Cerebellar nuclear complex (tissue), 1 donor: ENCODE results near the gene UBE2S.
"Not testable (repeated sequence)": the region's sequence is repeated elsewhere in the genome, so short reads cannot be mapped to it uniquely, and the experiment has no call there.

Experiments used
- DNase-seq, 2 experiments: peaks; one replicate each; lab custom pipeline; 2025; lab: John Stamatoyannopoulos, UW

The UBE2S gene

DNA sequence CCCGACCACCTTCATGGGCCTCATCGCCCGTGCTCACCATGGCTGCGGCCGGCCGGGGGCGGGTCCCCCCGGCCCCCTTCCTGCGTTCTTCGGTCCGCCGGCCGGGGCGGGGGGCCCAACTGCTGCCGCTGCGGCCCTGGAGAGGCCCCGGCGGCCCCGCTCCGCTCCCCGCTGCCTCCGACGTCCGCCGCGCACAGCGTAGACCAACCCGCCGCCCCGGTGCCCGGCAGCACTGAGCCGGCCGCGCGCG is at the start of gene UBE2S:
TSS of gene UBE2S (minus strand) at position 239 of the 250 bp plus-strand sequence. CDS start at position 40, 199 bp downstream.
- not testable (repeated sequence) for DNase-seq

DNA sequence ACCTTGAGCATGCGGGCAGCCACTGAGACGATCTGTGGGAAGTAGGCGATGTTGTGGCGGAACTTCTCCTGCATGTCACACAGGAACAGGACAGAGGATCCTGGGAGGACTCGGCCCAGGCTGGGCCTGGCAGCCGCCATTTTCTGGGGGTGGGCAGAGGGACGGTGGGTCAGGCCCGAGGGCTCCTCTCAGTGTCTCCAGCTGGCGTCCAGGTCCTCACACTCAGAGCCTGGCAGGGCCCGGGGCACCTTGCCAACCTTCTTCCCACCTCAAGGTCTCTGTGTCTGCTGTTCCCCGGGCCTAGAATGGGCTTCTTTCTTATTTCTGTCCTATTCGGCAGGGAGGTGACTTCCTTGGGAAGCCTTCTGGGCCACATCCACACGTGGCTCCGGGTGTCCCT is 48.8 kb upstream of the UBE2S start:
- no peak for DNase-seq

DNA sequence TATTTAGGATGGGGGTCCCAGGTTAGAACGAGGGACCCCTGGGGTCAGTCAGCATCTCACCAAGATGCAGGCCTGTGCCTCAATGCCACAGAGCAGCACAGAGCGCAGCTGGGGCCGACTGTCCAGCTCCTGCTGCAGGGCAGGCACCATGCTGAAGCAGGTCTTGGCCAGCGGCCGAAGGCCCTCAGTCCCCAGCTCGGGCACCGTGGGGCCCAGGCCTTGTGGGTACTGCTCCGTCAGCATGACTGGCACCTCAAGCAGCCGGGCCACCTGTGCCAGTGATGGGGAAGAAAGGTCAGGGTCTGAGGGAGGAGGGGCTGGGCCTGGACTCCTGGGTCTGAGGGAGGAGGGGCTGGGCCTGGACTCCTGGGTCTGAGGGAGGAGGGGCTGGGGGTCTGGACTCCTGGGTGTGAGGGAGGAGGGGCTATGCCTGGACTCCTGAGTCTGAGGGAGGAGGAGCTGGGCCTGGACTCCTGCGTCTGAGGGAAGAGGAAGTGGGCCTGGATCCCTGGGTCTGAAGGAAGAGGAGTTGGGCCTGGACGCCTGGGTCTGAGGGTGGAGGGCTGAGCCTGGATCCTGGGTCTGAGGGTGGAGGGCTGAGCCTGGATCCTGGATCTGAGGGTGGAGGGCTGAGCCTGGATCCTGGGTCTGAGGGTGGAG is 48.1 kb upstream of the UBE2S start:
- DNase-seq, result no peak

DNA sequence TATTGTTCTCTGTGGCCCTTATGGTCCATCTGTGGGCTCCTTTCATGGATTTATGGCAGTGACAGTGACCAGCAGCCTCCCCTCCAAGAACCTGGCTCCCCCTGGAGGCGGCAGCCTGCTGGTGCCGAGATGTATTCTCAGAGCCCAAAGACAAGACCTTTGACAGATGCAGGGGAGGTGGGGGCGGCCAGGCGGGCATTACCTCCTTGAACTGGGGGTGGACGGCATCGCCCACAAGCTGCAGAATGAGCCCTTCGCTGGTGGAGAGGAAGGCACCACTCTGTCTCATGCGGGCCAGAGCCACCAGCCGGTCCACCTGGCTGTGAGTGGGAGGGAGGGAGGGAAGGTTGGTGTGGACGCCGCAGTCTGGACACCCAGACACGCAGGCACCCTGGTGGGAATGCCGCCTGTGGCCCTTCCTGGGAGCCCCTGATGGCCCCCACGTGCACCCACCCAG is 47.2 kb upstream of the UBE2S start:
- DNase-seq, result no peak

DNA sequence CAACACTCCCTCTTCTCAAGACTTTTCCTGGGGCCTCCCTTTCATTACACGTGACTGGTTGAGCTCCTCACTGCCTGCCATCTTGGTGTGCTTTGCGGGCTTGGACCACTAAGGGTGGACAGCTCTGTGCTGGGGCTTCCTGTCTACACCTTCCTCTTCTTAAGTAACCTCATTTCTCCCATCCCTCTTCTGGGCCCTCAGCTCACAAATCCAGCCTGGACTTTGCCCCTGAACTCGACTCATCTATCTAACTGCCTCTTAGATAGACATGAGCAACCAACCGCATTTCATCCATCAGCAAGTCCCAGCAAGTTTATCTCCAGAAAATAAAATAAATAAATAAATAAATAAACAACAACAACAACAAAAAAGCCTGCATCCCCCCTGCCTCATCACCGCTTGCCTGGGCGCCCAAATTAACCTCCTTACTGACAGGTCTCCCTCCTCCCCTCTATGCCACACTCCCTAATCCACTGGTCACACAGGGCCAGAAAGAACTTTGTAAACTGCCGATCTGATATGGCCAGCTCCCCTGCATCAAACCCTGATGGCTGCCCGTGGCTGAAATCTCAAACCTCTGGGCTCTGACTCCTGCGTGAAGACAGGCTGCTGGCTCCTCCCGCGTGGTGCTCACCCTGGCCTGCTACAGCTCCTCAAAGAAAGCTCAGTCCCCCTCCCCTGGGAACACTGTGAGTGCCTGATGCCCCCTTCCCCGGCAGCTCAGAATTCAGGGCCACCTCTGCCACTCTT is 46.1 kb upstream of the UBE2S start:
- no peak for DNase-seq

DNA sequence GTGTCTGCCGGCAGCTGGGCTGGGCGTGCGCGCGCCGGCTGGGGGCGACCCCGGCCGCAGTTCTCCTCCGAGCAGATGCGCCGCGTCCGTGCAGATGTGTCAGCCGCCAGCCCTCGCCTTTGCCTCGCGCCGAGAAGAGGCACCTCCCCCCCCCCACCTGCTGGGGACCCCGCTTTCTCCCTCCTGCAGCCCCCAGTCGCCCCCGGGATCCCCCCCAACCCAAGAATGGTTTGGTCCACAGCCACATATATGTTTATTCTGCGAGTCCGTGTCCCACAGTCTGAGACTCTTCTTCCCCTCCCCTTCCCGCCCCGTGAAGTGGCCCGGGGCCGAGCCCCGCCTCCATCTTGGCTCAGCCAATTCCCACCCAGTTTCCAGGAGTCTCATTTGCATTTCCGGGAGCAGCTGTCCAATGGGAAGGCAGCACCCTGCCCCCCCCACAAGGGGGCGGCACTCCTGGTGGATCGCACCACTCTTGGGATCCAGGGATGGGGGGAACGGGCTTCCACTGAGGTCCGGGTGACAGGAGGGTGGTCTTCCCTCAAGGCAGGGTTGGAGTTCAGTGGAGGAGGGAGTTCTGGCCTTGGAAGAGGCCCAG is 45.3 kb upstream of the UBE2S start:
- peak; percentile 75 to 89 for DNase-seq

DNA sequence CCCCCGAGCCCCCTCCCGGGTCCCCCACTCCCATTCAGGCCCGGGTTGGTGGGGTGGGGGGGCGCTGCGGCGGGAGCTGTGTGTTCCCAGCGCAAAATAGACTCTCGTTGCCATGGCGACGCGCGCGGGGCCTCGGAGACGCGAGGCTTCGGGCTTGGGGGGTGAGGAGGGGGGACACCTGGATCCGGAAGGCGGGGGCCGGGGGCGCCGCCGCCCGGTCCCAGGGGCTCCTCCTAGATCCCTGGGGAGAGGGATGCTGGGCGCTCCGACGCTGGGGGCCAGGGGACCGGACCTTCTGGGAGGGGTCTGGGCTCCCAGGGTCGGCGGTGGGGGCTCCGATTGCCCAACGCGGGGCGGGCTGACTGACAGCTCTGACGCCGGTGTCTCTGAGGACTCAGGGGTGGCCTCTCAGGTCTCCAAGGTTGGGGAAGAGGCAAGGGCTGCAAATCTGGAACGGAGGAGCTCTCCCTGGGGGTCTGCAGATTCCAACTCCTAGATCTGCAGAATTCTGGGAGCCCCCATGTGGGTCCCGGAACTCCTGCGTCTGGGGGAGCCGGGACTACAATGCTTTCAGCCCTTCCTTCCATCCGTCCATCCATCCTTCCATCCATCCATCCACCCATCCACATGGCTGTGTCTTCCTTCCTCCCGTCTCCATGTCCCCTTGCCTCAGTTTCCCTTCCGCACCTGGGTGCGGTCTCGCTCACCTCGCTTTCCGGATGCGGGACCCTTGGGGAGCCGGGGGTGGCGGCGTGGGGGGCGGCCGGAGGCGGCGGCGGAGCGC is 44.6 kb upstream of the UBE2S start:
- no peak for DNase-seq

DNA sequence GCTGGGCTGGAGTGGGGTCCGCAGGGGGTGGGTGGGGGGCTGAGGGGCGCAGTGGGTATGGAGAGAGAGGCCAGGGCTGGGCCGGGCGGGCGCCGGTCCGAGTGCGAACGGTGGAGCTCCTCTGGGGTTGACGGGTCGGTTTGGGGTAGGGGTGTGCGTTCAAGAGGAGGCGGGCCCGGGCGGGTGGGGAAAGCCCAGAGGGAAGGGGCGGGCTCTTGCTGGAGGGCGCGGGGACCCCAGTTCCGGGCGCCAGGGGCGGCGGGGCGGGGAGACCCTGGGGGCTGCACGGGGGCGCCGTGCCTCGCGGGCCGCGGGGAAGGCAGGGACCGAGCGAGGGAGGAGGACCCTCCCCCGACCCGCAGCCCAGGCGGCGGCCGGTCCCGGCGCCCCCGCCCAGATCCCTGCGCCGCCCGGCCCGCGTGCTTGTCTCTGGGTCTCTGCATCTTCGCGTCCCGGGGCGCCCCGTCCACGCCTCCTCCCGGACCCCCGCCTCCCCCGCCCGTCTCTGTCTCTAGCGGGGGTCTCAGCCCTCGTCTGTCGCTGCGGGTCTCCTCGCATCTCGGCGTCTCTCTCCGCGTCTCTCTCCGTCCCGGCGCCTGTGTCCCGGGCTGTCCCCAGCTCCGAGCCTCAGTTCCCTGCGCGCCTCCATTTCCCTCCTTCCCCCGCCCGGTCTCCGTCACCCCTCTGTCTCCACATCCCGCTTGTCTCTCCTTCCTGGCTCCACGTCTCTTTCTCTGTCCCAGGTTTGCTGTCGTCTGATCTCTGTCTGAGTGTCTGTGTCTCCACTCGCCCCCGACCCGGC is 43.8 kb upstream of the UBE2S start:
- no peak for DNase-seq

DNA sequence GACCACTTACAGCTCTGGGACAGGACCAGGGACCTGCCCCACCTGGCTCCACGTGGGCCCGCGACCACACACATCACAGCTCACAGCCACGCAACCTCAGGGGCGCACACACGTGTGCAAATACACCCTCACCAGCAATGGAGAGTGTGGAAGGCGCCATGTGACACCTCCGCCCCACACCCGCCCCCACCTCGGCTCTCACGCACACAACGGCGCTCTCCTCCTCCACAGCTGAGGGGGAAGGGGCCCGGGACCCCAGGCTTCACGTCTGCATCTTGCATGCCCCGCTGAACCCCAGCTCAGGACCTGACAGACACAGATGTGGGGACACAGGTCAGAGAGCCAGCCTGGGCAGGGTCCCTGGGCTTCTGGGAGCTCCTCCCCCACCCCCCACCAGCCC is 41.9 kb upstream of the UBE2S start:
- no peak for DNase-seq

DNA sequence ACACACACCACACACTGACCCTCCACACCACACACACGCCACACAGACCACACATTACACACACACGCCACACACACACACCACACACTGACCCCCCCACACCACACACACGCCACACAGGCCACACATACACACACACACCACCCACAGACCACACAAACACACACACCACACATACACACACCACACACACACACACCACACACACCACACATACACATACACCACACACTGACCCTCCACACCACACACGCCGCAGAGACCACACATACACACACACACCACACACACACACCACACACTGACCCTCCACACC is 40.5 kb upstream of the UBE2S start:
- not testable (repeated sequence) for DNase-seq

DNA sequence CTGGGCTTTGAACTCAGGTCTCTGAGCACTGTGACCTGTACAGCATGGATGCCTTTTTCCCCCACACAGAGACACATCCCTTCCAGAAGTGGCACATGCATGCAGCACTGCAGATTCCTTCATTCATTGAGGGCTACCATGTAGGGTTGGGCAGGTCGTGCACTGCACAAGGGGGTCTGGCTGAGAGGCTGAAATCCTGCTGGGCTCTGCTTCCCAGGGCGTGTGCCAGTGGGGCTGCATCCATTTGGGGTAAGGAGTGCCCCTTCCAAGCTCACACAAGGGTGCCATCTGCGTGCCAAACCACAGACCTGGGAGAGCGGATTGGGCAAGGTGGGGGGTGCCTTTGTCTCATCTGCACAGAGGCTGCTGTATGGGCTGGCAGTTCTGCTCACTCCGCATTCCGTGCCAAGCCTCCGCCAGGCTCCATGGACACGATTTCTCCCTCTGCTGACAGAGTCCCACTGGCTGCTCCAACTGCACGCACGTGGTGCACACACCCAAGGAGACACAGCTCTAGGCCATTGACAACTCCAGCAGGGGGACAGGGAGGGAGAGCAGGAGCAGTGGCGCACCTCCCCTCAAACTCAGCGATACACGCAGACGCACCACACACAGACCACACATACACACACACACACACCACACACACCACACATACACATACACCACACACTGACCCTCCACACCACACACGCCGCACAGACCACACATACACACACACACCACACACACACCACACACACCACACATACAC is 40.0 kb upstream of the UBE2S start:
- no peak for DNase-seq

DNA sequence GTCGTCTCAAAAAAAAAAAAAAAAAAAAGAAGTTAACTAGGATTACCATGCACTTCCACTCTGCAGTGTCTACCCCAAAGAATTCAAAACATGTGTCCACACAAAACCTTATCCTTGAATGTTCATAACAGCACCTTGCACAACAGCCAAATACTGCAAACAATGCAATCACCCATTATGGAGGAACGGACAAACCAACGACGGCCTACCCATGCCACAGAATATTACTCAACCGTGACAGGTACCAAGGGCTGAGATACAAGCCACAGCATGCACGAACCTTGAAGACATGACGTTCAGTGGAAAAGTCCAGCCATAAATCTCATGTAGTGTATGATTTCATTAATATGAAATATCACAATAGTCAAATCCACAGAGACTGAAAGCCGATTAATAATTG is 38.5 kb upstream of the UBE2S start:
- no peak for DNase-seq

DNA sequence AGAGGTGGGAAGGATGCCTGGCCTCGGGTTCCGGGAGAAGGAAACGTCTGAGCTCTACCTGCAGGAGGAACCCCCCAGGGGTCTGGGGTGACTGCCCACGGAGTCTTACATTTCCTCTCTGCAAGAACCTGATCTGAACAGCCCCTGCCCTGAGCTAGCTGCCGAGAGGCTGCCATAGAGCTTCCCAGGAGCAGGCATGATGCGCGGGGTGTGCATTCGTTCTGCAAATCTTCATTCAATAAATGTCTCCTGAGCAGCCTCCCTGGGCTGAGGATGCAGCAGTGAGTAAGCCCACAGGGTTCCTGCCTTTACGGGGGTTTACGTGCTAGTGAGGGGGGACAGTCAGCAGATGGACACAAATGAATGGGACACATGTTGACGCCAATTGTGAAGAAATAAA is 37.1 kb upstream of the UBE2S start:
- DNase-seq, result no peak

DNA sequence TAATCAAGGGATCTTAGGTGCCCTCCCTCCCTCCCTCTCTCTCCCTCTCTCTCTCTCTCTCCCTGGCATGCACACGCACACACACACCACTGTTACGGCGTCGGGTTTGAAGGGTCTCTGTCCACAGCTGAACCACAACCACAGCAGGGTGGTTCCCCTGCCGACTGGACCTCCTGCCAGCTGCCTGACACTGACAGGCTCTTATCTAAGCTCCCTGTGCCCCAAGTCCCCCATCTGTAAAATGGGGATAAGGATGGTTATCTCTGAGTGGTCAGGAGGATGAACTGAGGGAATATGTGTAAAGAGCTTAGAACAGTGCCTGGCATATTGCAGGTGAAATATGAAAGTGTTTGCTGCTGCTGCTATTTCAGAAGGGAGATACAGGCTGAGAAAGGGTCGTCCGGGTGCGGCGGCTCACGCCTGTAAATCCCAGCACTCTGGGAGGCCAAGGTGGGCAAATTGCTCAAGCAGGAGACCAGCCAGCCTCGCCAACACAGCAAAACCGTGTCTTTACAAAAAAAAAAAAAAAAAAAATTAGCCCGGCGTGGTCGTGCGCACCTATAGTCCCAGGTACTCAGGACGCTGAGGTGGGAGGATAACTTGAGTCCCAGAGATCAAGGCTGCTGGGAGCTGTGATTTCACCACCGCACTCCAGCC is 36.4 kb upstream of the UBE2S start:
- DNase-seq, result no peak

DNA sequence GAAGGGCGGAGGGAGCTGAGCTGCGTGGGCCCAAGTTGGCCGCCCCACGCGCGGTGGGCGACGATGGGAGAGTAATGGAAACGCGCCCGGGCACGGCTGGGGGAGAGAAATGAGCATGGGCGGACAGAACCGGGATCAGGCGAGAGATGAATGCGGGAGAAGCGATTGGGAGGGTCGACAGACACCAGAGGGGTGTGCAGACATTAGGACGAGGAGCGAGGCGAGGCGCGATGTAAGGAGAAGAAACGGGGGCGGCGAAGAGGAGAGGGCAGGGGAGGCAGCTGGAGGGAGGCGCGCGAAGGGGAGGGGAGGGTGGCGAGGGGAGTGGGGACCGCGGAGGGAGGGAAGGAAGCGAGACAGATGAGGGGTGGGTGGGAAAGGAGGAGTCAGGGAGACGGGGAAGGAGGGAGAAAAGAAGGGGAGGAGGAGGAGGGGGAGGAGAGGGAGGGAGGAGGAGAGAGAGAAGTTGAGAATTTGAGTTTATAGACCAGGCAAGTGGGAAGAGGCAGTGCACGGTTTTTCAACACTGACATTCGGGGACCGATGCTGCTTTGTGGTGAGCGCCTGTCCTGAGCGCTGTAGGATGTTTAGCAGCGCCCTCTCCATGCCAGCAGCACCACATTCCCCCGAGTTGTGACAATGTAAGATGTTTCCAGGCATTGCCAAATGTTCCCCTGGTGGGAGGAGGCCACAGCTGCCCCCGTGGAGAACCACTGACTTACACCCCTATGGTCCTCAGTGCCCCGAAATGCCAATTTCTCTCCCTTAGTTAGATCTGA is 35.6 kb upstream of the UBE2S start, which contains the start of gene SHISA7:
TSS of gene SHISA7 (minus strand) at position 256 of the 779 bp plus-strand sequence. CDS start 437 bp downstream, outside the sequence.
- no peak for DNase-seq

DNA sequence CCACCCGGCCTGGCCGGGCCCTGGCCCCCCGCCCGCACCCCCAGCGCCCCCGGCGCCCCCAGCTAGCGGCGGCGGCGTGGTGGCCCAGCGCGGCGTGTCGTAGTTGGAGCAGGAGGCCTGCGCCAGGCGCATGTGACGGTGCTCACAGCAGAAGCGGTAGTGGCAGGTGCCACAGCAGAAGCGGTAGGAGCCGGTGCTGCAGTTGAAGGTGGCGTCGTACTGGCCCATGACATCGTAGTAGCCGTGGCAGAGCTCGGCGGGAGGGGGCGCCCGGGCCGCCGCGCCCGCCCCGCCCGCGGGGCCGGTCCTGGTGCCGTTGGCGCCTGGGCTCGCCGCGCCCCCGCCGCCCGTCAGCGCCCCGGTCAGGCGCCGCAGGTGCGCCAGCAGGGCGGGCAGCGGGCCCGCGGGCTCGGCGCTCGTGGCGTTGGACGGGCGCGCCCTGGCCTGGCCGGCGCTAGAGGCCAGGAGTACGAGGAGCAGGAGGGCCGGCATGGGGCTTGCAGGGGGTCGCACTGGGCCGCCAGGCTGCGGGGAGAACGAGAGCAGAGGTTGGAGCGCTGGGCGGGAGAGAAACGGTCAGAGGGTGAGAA is 34.9 kb upstream of the UBE2S start:
- no peak for DNase-seq

DNA sequence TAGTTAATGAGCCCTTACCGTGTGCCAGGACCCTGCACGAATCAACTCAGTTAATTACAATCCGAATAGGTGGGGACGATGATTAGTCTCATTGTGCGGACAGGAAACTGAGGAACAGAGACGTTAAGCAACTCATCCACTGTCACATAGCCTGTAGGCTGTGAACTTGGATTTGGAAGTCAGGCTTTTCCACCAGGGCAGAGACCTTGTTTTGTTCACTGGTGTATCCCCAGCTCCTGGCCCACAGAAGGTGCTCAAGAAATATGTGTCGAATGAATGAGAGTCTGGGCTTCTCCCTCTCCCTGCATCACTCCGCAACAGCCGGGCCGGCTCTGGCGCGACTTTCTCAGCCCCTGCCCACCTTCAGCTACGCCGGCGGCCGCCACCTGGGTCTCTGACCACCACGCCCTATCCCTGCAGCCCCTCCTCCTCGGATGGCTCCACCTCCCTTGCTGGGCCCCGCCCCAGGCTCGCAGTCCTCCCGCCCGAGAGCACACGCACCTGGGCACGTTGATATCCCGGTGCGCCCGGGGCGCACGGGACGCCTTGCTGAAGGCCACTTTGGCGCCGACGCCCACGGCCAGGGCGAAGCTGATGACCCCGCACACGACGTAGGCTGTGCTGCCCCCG is 34.2 kb upstream of the UBE2S start:
- DNase-seq, result no peak

DNA sequence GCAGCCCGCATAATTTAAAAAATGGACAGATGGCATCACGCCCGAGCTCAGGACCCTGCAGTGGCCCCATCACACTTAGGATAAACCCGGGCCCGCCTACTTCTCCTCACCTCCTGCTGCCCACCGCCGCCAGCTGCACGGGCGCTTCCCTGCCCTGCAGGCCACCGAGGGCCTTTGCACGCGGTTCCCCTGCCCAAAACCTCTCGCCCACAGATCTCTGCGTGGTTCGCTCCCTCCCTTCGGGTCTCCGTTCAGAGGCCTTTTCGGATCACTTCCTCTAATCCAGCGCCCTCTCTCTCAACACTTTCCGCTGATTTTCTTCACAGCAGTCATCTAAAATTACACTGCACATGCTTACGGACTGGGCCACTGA is 33.7 kb upstream of the UBE2S start:
- no peak for DNase-seq
